ENCODE data around the gene KRT3.

The KRT3 gene

GRCh38 chr12:52788192-52788875 lies 7.6 kb downstream of the KRT3 start:
- ATAC-seq = no peak
- Mint-ChIP-seq H3K36me3 (no peaks in the 10 kb centered on the region), H3K27me3 (peaks cover 41% of the 10 kb centered on the region), H3K27ac (no peak overlapping the region), H3K4me3 (no peak overlapping the region), H3K9me3 (peaks cover 3% of the 10 kb centered on the region), H3K4me1 (peaks cover 8% of the 10 kb centered on the region)

GRCh38 chr12:52787324-52788191 lies 8.4 kb downstream of the KRT3 start:
- H3K9me3 Mint-ChIP-seq = peaks cover 3% of the 10 kb centered on the region
- no peak overlapping the region for H3K27ac Mint-ChIP-seq
- peaks cover 8% of the 10 kb centered on the region for H3K4me1 Mint-ChIP-seq

GRCh38 chr12:52784909-52785308 lies 11.0 kb downstream of the KRT3 start:
- no peaks in the 10 kb centered on the region for H3K36me3 Mint-ChIP-seq
- peaks cover 3% of the 10 kb centered on the region for H3K9me3 Mint-ChIP-seq
- no peak overlapping the region for H3K4me3 Mint-ChIP-seq
- no peak overlapping the region for H3K27ac Mint-ChIP-seq
- peaks cover 31% of the 10 kb centered on the region for H3K27me3 Mint-ChIP-seq
- H3K4me1 Mint-ChIP-seq = no peaks in the 10 kb centered on the region
- ATAC-seq = no peak

More at GRCh38 chr12:52787324-52788191, 8.4 kb downstream of the KRT3 start:
- Mint-ChIP-seq H3K27me3 (peaks cover 40% of the 10 kb centered on the region), H3K36me3 (no peaks in the 10 kb centered on the region), H3K4me3 (no peak overlapping the region)
- ATAC-seq = no peak

GRCh38 chr12:52783563-52784316 lies 12.2 kb downstream of the KRT3 start:
- no peak overlapping the region for H3K27ac Mint-ChIP-seq
- no peak overlapping the region for H3K4me3 Mint-ChIP-seq
- no peaks in the 10 kb centered on the region for H3K4me1 Mint-ChIP-seq
- peaks cover 3% of the 10 kb centered on the region for H3K9me3 Mint-ChIP-seq
- ATAC-seq = no peak
- H3K36me3 Mint-ChIP-seq = no peaks in the 10 kb centered on the region
- H3K27me3 Mint-ChIP-seq = peaks cover 26% of the 10 kb centered on the region

GRCh38 chr12:52782502-52782901 lies 13.4 kb downstream of the KRT3 start:
- Mint-ChIP-seq H3K36me3 (no peaks in the 10 kb centered on the region), H3K4me1 (no peaks in the 10 kb centered on the region), H3K27ac (no peak overlapping the region), H3K9me3 (peaks cover 3% of the 10 kb centered on the region), H3K27me3 (peaks cover 23% of the 10 kb centered on the region), H3K4me3 (no peak overlapping the region)
- no peak for ATAC-seq

GRCh38 chr12:52781399-52782082 lies 14.4 kb downstream of the KRT3 start:
- no peak overlapping the region for H3K4me3 Mint-ChIP-seq
- H3K27ac Mint-ChIP-seq = no peak overlapping the region
- peaks cover 3% of the 10 kb centered on the region for H3K9me3 Mint-ChIP-seq

GRCh38 chr12:52779914-52780313 lies 16.0 kb downstream of the KRT3 start:
- Mint-ChIP-seq H3K4me1 (no peaks in the 10 kb centered on the region), H3K27ac (no peak overlapping the region), H3K4me3 (no peak overlapping the region), H3K9me3 (no peaks in the 10 kb centered on the region), H3K36me3 (no peaks in the 10 kb centered on the region), H3K27me3 (peaks cover 45% of the 10 kb centered on the region)
- ATAC-seq = no peak

More at GRCh38 chr12:52781399-52782082, 14.4 kb downstream of the KRT3 start:
- ATAC-seq = no peak
- Mint-ChIP-seq H3K27me3 (peaks cover 33% of the 10 kb centered on the region), H3K4me1 (no peaks in the 10 kb centered on the region), H3K36me3 (no peaks in the 10 kb centered on the region)

GRCh38 chr12:52778833-52779232 lies 17.1 kb downstream of the KRT3 start:
- H3K27me3 Mint-ChIP-seq = peaks cover 39% of the 10 kb centered on the region
- H3K9me3 Mint-ChIP-seq = no peaks in the 10 kb centered on the region
- no peak overlapping the region for H3K4me3 Mint-ChIP-seq
- no peak overlapping the region for H3K27ac Mint-ChIP-seq
- no peaks in the 10 kb centered on the region for H3K4me1 Mint-ChIP-seq
- no peaks in the 10 kb centered on the region for H3K36me3 Mint-ChIP-seq
- no peak for ATAC-seq

- peaks cover 35% of the 10 kb centered on the region for H3K27me3 Mint-ChIP-seq
- H3K27ac Mint-ChIP-seq = no peak overlapping the region
- no peaks in the 10 kb centered on the region for H3K9me3 Mint-ChIP-seq
- ATAC-seq = no peak
- no peaks in the 10 kb centered on the region for H3K4me1 Mint-ChIP-seq
- no peaks in the 10 kb centered on the region for H3K36me3 Mint-ChIP-seq
- no peak overlapping the region for H3K4me3 Mint-ChIP-seq
Observed at GRCh38 chr12:52777566-52777965, 18.4 kb downstream of the KRT3 start.

GRCh38 chr12:52776913-52777395 lies 19.0 kb downstream of the KRT3 start, which contains the start of gene KRT76:
Gene KRT76, minus strand, starts transcription at chr12:52777345. Its CDS starts 54 bp downstream, at chr12:52777291.
- Mint-ChIP-seq H3K27me3 (peaks cover 35% of the 10 kb centered on the region), H3K27ac (no peak within 1 kb of the TSS), H3K4me1 (no peaks in the 10 kb centered on the region), H3K4me3 (no peak within 1 kb of the TSS), H3K9me3 (no peaks in the 10 kb centered on the region), H3K36me3 (no peaks in the 10 kb centered on the region)
- no peak for ATAC-seq

- no peaks in the 10 kb centered on the region for H3K9me3 Mint-ChIP-seq
Observed at GRCh38 chr12:52776435-52776834, 19.5 kb downstream of the KRT3 start.

GRCh38 chr12:52774629-52775250 lies 21.2 kb downstream of the KRT3 start:
- no peak overlapping the region for H3K27ac Mint-ChIP-seq
- no peaks in the 10 kb centered on the region for H3K4me1 Mint-ChIP-seq
- no peak for ATAC-seq
- H3K27me3 Mint-ChIP-seq = peaks cover 40% of the 10 kb centered on the region
- H3K4me3 Mint-ChIP-seq = no peak overlapping the region
- no peaks in the 10 kb centered on the region for H3K9me3 Mint-ChIP-seq
- no peaks in the 10 kb centered on the region for H3K36me3 Mint-ChIP-seq

More at GRCh38 chr12:52776435-52776834, 19.5 kb downstream of the KRT3 start:
- peaks cover 35% of the 10 kb centered on the region for H3K27me3 Mint-ChIP-seq
- H3K36me3 Mint-ChIP-seq = no peaks in the 10 kb centered on the region
- no peak for ATAC-seq
- H3K4me1 Mint-ChIP-seq = no peaks in the 10 kb centered on the region
- no peak overlapping the region for H3K27ac Mint-ChIP-seq
- H3K4me3 Mint-ChIP-seq = no peak overlapping the region

- H3K27ac Mint-ChIP-seq = no peak overlapping the region
- no peaks in the 10 kb centered on the region for H3K9me3 Mint-ChIP-seq
- no peaks in the 10 kb centered on the region for H3K4me1 Mint-ChIP-seq
- ATAC-seq = no peak
- H3K36me3 Mint-ChIP-seq = no peaks in the 10 kb centered on the region
- peaks cover 46% of the 10 kb centered on the region for H3K27me3 Mint-ChIP-seq
- H3K4me3 Mint-ChIP-seq = no peak overlapping the region
Observed at GRCh38 chr12:52772772-52773171, 23.1 kb downstream of the KRT3 start.

GRCh38 chr12:52772188-52772587 lies 23.7 kb downstream of the KRT3 start:
- no peak for ATAC-seq
- no peak overlapping the region for H3K4me3 Mint-ChIP-seq
- no peaks in the 10 kb centered on the region for H3K36me3 Mint-ChIP-seq
- H3K27ac Mint-ChIP-seq = no peak overlapping the region
- no peaks in the 10 kb centered on the region for H3K9me3 Mint-ChIP-seq
- peaks cover 46% of the 10 kb centered on the region for H3K27me3 Mint-ChIP-seq
- H3K4me1 Mint-ChIP-seq = no peaks in the 10 kb centered on the region
